ENCODE results near the gene OOSP3.
"Not testable (repeated sequence)": the region's sequence is repeated elsewhere in the genome, so short reads cannot be mapped to it uniquely, and the experiment has no call there.

The OOSP3 gene, protein sequence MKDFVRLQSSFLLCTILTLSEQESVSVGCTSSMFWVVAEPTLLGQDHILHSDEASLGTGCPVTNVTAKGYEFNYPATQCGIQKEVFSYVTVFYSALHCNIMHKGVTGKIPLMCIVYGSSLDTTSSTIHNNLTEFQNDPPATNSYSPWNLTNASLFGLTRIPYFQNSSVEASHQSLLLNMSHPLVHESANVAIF

DNA sequence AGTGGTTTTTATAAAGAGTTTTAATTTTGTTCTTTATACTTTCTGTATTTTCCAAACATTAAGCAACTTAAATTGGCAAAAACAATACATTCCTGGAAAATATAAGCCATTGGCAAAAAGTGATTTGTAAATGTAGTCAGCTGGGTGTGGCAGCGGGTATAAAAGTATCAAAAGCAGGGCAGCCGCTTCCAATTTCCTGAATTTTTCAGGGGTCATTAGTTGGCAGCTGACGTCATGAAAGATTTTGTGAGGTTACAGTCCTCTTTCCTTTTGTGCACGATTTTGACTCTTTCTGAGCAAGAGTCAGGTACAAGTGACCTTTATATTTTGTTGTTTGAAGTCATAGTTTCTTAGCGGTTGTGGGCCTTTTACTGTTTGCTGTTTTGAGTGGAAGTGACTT, at the start of gene OOSP3:
Gene OOSP3 (plus strand): TSS at position 208 of the 400 bp plus-strand sequence. CDS start 27 bp downstream, at position 235.
- no peak within 1 kb of the TSS for H3K4me3 ChIP-seq (ENCODE audit: low read length)
- no peaks in the 10 kb centered on the region for H3K27me3 ChIP-seq (ENCODE audit: insufficient read depth, low read length)

DNA sequence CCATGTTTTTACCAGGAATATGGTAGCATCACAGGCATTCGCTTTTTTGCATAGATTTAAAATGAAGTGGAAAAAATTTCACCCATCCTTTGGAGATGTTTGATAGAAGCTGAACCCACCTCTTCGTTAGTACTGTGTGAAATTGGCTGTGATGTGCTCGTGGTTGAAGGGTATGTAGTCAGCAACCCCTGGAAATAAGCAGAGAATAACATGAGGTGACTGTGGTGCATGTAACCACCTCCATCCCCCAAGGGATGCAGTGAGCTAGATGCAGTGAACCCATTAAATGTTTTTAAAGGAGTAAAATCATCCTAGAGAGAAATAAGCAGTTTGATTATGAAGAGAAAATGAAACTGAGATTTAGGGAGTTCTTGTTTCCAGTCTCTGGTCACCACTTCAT, 49.2 kb upstream of the OOSP3 start:
- Histone ChIP-seq H3K9me3 (ENCODE audit: low read length) (no peaks in the 10 kb centered on the region), H3K36me3 (ENCODE audit: insufficient read depth, low read length) (no peaks in the 10 kb centered on the region), H3K27me3 (ENCODE audit: insufficient read depth, low read length) (no peaks in the 10 kb centered on the region), H3K4me3 (ENCODE audit: low read length) (no peak overlapping the region), H2AFZ (ENCODE audit: low read depth, low read length) (no peak overlapping the region), H3K4me1 (ENCODE audit: insufficient read depth, low read length) (no peaks in the 10 kb centered on the region)

More for the DNA sequence above, at the start of gene OOSP3:
- Histone ChIP-seq H3K36me3 (ENCODE audit: insufficient read depth, low read length) (no peaks in the 10 kb centered on the region), H3K4me1 (ENCODE audit: insufficient read depth, low read length) (no peaks in the 10 kb centered on the region), H3K9me3 (ENCODE audit: low read length) (no peaks in the 10 kb centered on the region), H2AFZ (ENCODE audit: low read depth, low read length) (no peak within 1 kb of the TSS)

DNA sequence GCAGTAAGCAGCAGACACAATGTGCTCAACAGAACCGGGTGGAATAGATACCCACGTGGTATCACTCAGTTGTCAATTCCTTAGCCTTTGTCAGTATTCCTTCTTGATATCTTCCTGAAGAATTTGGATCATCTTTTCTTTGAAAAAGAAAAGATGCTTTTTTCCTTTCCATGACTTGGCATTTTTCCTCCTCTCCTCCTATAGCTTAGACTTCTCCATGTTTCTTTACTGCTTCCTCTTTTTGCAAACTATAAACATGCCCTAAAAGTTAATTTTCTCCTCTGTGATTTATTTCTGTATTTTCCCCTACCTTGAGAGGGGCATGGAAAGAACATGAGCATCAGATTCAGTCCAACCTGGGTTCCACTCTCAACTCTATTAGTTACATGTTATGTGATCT, 45.0 kb upstream of the OOSP3 start:
- Histone ChIP-seq H3K4me3 (ENCODE audit: low read length) (no peak overlapping the region), H3K9me3 (ENCODE audit: low read length) (no peaks in the 10 kb centered on the region), H2AFZ (ENCODE audit: low read depth, low read length) (no peak overlapping the region), H3K27me3 (ENCODE audit: insufficient read depth, low read length) (peaks cover 2% of the 10 kb centered on the region), H3K36me3 (ENCODE audit: insufficient read depth, low read length) (no peaks in the 10 kb centered on the region), H3K4me1 (ENCODE audit: insufficient read depth, low read length) (no peaks in the 10 kb centered on the region)

DNA sequence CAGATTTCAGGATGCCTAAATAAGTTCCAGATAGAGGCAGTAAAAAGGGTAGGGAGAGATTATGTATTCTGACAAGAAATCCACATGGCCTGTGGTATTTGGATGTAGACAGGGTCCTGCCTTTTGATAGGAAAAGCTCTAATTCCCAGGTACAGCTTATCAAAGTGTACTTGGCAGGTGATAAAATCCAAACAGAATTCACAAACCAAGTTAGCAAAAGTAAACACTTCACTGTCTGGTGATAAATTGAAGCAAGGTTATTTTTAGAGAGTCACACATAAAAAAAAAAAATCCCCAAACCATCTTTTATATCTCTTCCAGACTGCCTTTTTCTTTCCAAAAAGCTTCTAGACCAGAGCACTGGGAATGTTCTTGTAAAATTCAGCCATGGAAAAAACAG, 39.0 kb upstream of the OOSP3 start:
- Histone ChIP-seq H3K4me3 (ENCODE audit: low read length) (no peak overlapping the region), H3K4me1 (ENCODE audit: insufficient read depth, low read length) (no peaks in the 10 kb centered on the region), H3K27me3 (ENCODE audit: insufficient read depth, low read length) (peaks cover 2% of the 10 kb centered on the region), H2AFZ (ENCODE audit: low read depth, low read length) (no peak overlapping the region), H3K9me3 (ENCODE audit: low read length) (no peaks in the 10 kb centered on the region), H3K36me3 (ENCODE audit: insufficient read depth, low read length) (no peaks in the 10 kb centered on the region)

DNA sequence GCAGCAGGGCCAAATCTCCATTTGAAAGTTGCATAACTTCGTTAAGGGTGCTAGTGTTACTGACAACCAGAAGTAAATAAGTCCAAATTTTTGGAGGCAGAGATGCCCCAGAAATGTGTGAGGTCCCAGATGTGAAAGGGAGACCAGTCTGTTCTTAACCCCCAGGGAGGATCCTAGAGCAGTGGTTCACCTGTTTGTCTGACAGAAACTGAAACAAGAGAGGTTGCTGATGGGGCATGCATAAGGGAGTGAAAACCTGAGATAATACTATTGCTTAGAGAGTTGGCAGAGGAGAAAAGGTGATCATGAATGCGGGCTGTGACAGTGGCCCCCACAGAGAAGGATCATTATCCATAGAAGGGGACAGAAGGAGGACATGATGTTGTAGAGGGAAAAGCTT, 37.1 kb upstream of the OOSP3 start:
- Histone ChIP-seq H3K4me3 (ENCODE audit: low read length) (no peak overlapping the region), H3K36me3 (ENCODE audit: insufficient read depth, low read length) (no peaks in the 10 kb centered on the region), H3K9me3 (ENCODE audit: low read length) (no peaks in the 10 kb centered on the region), H2AFZ (ENCODE audit: low read depth, low read length) (no peak overlapping the region), H3K4me1 (ENCODE audit: insufficient read depth, low read length) (no peaks in the 10 kb centered on the region), H3K27me3 (ENCODE audit: insufficient read depth, low read length) (no peaks in the 10 kb centered on the region)

DNA sequence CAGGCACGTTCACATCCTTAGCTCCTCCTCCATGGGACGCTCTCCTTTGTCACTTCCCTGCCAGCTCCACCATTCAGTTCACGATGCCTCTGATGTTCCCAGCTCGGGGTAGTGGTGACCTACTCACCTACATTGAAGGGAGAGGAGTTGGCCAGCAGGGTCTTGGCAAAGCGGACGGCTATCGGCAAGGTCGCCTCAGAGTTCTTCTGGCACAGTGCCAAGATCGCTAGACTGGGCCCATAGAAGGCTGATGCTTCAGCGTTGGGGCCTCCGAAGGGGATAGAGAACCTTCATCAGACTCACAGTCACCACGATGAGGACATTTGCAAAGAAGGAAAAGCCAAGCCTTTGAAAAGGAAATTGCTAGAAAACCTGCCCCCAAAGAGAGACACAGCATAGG, 36.3 kb upstream of the OOSP3 start:
- Histone ChIP-seq H3K9me3 (ENCODE audit: low read length) (no peaks in the 10 kb centered on the region), H2AFZ (ENCODE audit: low read depth, low read length) (no peak overlapping the region), H3K4me3 (ENCODE audit: low read length) (no peak overlapping the region), H3K27me3 (ENCODE audit: insufficient read depth, low read length) (no peaks in the 10 kb centered on the region), H3K4me1 (ENCODE audit: insufficient read depth, low read length) (no peaks in the 10 kb centered on the region), H3K36me3 (ENCODE audit: insufficient read depth, low read length) (no peaks in the 10 kb centered on the region)

DNA sequence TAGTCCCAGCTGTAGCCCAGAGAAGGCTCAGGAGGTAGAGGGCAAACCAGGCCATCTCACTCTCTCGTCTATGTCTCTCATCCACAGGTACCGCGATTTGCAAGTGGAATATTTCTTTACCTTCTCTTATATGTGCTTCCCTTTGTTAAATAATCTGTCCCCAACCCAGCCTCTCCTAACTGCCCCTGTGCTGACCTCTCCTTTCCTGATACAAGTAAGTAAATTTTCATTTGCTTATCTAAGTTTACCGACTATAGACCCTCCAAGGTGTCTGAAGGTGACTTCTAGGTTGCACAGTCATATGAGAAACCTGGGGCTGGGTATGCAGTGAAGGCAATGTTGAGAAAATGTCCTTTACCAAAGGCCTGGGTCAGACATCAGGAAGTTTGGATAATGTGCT, 33.2 kb upstream of the OOSP3 start, which contains the start of gene CBLIF:
Gene CBLIF (minus strand): TSS at position 101 of the 400 bp plus-strand sequence. CDS start 46 bp downstream, at position 55.
- Histone ChIP-seq H3K9me3 (ENCODE audit: low read length) (no peaks in the 10 kb centered on the region), H3K4me1 (ENCODE audit: insufficient read depth, low read length) (no peaks in the 10 kb centered on the region), H3K27me3 (ENCODE audit: insufficient read depth, low read length) (no peaks in the 10 kb centered on the region)

DNA sequence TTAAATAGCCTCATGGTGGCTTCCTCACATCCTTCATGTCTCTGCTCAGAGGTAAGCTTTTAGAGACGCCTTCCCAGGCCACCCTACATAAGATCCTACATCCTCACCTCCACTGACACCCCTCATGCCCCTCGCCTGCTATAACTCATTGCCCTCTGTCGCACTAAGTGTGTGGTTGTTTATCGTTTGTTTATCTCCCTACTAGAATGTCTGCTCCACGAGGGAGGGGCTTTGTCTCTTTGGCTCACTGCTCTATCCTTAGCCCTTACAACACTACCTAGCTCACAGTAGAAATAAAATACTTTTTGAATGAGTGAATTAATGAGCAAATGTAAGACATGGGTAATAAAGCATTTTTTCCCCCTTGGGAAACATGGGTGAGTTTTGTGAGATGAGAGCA, 32.0 kb upstream of the OOSP3 start:
- no peaks in the 10 kb centered on the region for H3K27me3 ChIP-seq (ENCODE audit: insufficient read depth, low read length)

More for the DNA sequence above, 33.2 kb upstream of the OOSP3 start, which contains the start of gene CBLIF:
- H3K4me3 ChIP-seq (ENCODE audit: low read length) = no peak within 1 kb of the TSS
- no peaks in the 10 kb centered on the region for H3K36me3 ChIP-seq (ENCODE audit: insufficient read depth, low read length)
- H2AFZ ChIP-seq (ENCODE audit: low read depth, low read length) = no peak within 1 kb of the TSS

DNA sequence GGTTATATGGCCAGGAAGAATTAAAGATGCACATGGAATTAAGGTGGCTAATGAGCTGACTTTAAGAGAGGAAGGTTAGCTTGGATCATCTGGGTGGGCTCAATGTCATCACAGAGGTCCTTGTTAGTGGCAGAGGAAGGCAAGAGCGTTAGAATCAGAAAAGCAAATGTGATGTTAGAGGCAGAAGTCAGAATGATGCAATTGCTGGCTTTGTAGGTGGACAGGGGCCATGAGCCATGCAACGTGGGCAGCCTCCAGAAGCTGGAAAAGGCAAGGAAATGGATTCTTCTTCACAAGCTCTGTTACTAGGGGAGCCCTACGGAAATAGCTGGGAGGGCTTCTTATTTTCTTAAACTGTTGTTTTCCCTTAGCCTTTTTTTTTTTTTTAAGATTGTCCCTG, 31.0 kb upstream of the OOSP3 start:
- no peaks in the 10 kb centered on the region for H3K36me3 ChIP-seq (ENCODE audit: insufficient read depth, low read length)
- H2AFZ ChIP-seq (ENCODE audit: low read depth, low read length) = no peak overlapping the region
- H3K9me3 ChIP-seq (ENCODE audit: low read length) = no peaks in the 10 kb centered on the region
- no peaks in the 10 kb centered on the region for H3K27me3 ChIP-seq (ENCODE audit: insufficient read depth, low read length)
- H3K4me1 ChIP-seq (ENCODE audit: insufficient read depth, low read length) = no peaks in the 10 kb centered on the region
- no peak overlapping the region for H3K4me3 ChIP-seq (ENCODE audit: low read length)

More for the DNA sequence above, 32.0 kb upstream of the OOSP3 start:
- H3K4me1 ChIP-seq (ENCODE audit: insufficient read depth, low read length) = no peaks in the 10 kb centered on the region
- H3K4me3 ChIP-seq (ENCODE audit: low read length) = no peak overlapping the region
- no peaks in the 10 kb centered on the region for H3K36me3 ChIP-seq (ENCODE audit: insufficient read depth, low read length)
- no peaks in the 10 kb centered on the region for H3K9me3 ChIP-seq (ENCODE audit: low read length)
- no peak overlapping the region for H2AFZ ChIP-seq (ENCODE audit: low read depth, low read length)

DNA sequence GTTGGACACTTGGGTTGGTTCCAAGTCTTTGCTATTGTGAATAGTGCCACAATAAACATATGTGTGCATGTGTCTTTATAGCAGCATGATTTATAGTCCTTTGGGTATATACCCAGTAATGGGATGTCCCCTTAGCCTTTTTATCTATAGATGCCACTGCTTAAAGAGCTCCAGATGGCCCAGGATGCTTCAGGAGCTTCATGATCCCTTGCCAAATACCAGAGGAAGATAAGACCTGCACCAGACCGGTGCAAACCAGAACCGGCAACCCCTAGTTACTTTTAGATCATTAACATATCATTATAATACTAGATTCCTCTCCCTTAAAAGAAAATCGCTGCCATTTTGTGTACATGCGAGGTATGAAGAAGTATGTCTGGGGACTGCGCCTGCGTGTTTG, 30.1 kb upstream of the OOSP3 start:
- H3K4me3 ChIP-seq (ENCODE audit: low read length); H3K9me3 ChIP-seq (ENCODE audit: low read length); H3K36me3 ChIP-seq (ENCODE audit: insufficient read depth, low read length); H3K27me3 ChIP-seq (ENCODE audit: insufficient read depth, low read length); H3K4me1 ChIP-seq (ENCODE audit: insufficient read depth, low read length); H2AFZ ChIP-seq (ENCODE audit: low read depth, low read length): not testable (repeated sequence)

DNA sequence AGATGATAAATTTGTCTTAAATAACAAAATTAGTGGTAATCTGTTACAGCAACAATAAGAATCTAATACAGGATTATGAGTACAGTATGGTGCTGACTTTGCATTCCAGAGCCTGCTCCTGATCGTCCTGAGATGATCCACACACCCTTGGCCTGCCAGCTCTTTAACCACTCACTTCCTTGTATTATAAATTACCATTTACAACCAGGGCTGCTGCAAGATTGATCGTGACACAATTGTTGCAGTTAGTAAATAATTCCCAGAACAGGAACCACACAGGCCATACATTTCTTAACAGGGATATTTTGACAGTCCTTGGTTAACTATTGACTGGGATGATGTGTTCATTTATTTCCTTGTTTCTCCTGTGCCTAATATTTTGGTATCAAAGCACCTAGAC, 29.5 kb upstream of the OOSP3 start:
- H3K9me3 ChIP-seq (ENCODE audit: low read length) = no peaks in the 10 kb centered on the region
- no peaks in the 10 kb centered on the region for H3K36me3 ChIP-seq (ENCODE audit: insufficient read depth, low read length)
- H3K4me1 ChIP-seq (ENCODE audit: insufficient read depth, low read length) = no peaks in the 10 kb centered on the region
- peaks cover 5% of the 10 kb centered on the region for H3K27me3 ChIP-seq (ENCODE audit: insufficient read depth, low read length)
- H2AFZ ChIP-seq (ENCODE audit: low read depth, low read length) = no peak overlapping the region
- H3K4me3 ChIP-seq (ENCODE audit: low read length) = no peak overlapping the region

DNA sequence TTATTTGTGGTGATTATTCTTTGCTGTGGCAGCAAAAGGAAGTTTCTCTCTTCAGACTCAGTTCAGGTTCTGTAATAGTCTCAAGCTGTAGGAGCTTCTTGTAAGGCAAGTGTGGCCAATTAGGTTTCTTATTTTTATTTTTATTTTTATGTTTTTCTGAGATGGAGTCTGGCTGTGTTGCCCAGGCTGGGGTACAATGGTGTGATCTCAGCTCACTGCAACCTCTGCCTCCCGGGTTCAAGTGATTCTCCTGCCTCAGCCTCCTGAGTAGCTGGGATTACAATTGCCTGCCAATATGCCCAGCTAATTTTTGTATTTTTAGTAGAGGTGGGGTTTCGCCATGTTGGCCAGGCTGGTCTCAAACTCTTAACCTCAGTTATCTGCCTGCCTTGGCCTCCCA, 29.0 kb upstream of the OOSP3 start:
- not testable (repeated sequence) for H3K36me3 ChIP-seq (ENCODE audit: insufficient read depth, low read length); H2AFZ ChIP-seq (ENCODE audit: low read depth, low read length); H3K27me3 ChIP-seq (ENCODE audit: insufficient read depth, low read length); H3K9me3 ChIP-seq (ENCODE audit: low read length); H3K4me1 ChIP-seq (ENCODE audit: insufficient read depth, low read length); H3K4me3 ChIP-seq (ENCODE audit: low read length)

DNA sequence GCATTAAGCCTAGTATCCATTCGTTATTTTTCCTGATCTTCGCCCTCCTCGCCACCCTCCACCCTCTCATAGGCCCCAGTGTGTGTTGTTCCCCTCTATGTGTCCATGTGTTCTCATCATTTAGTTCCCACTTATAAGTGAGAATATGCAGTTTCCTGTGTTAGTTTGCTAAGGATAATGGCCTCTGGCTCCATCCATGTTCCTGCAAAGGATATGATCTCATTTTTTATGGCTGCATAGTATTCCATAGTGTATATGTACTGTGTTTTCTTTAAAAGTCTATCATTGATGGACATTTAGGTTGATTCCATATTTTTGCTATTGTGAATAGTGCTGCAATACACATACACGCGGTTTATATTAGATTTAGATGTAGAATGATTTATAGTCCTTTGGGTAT, 27.2 kb upstream of the OOSP3 start:
- H3K9me3 ChIP-seq (ENCODE audit: low read length); H3K36me3 ChIP-seq (ENCODE audit: insufficient read depth, low read length); H3K4me1 ChIP-seq (ENCODE audit: insufficient read depth, low read length); H3K4me3 ChIP-seq (ENCODE audit: low read length); H2AFZ ChIP-seq (ENCODE audit: low read depth, low read length): not testable (repeated sequence)
- peaks cover 13% of the 10 kb centered on the region for H3K27me3 ChIP-seq (ENCODE audit: insufficient read depth, low read length)

DNA sequence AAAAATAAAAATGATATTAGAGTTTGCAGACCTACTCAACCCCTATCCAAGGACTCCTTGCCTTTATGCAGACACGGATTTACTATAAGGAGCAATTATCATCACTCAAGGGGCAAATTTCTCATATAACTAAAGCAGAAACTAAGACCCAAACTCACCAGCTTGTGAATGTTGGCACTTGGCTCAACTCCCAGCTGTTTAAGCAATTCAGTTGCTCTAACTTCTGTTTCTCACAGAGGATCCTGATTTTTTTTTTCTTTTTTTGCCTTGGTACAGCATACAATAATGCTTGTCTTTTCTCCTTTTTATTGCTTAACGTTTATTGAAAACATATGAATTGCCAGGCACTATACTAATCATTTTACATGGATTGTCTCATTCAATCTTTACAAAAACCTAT, 23.7 kb upstream of the OOSP3 start:
- H3K36me3 ChIP-seq (ENCODE audit: insufficient read depth, low read length) = no peaks in the 10 kb centered on the region

More for the DNA sequence above, 23.7 kb upstream of the OOSP3 start:
- Histone ChIP-seq H2AFZ (ENCODE audit: low read depth, low read length) (no peak overlapping the region), H3K9me3 (ENCODE audit: low read length) (no peaks in the 10 kb centered on the region), H3K4me1 (ENCODE audit: insufficient read depth, low read length) (no peaks in the 10 kb centered on the region), H3K4me3 (ENCODE audit: low read length) (no peak overlapping the region), H3K27me3 (ENCODE audit: insufficient read depth, low read length) (peaks cover 13% of the 10 kb centered on the region)
